ENCODE results near the gene PLPP6. TPM values are rescaled to one million over a fixed set of nuclear protein-coding genes. Genes with fewer than 3 reads are reported as not detected.

PLPP6 gene
- total RNA-seq, 1 experiment from 2014 or later = 1.8 TPM

- POLR2A ChIA-PET = no interaction called here
Observed at GRCh38 chr9:4620057-4620765, 41.9 kb upstream of the PLPP6 start.

GRCh38 chr9:4620881-4621555 is 41.1 kb upstream of the PLPP6 start:
- in situ Hi-C loops (cut with HindIII; ENCODE audit: low pct_unique_long_range_greater_than_20kb, low sequenced_read_pairs) = no loop called here
- POLR2A ChIA-PET = no interaction called here
- TF ChIP-seq TCF7L2 (IDR thresholded peaks at IDR 0.05; ENCODE audit: low read depth, low read length) = no peak
- TF ChIP-seq CTCF (IDR thresholded peaks at IDR 0.05) = no peak
- no peak for TF ChIP-seq REST (IDR thresholded peaks at IDR 0.05; ENCODE audit: insufficient read depth in 1 of 2, low read depth in 2 of 2, low read length in 1 of 2)
- TF ChIP-seq POLR2AphosphoS5 (IDR thresholded peaks at IDR 0.05; ENCODE audit: low read depth, low read length) = no peak

More at GRCh38 chr9:4620057-4620765, 41.9 kb upstream of the PLPP6 start:
- Histone ChIP-seq H3K4me3 (ENCODE audit: low read depth in 2 of 2, low read length in 2 of 2) (no peak overlapping the region), H3K9me3 (ENCODE audit: control insufficient read depth, insufficient read depth, low read depth, low read length) (no peaks in the 10 kb centered on the region), H3K36me3 (ENCODE audit: control insufficient read depth, insufficient read depth, low read length) (no peaks in the 10 kb centered on the region), H3K27me3 (ENCODE audit: control insufficient read depth, insufficient read depth, low read length) (no peaks in the 10 kb centered on the region), H3K27ac (ENCODE audit: low read length) (no peak overlapping the region), H3K4me1 (ENCODE audit: control insufficient read depth, insufficient read depth, low read length) (no peaks in the 10 kb centered on the region)
- CTCF ChIA-PET = no interaction called here
- in situ Hi-C loops (cut with HindIII; ENCODE audit: low pct_unique_long_range_greater_than_20kb, low sequenced_read_pairs) = no loop called here
- intact Hi-C loops (cut with micrococcal nuclease; ENCODE audit: unreplicated experiment) = no loop called here
- ATAC-seq (no peak), DNase-seq (ENCODE audit: low read depth, low spot score) (no peak)
- no TSS peak for BruUV-seq (replicated peaks)
- TF ChIP-seq POLR2AphosphoS5 (IDR thresholded peaks at IDR 0.05; ENCODE audit: low read depth, low read length) (no peak), TCF7L2 (IDR thresholded peaks at IDR 0.05; ENCODE audit: low read depth, low read length) (no peak), CTCF (IDR thresholded peaks at IDR 0.05) (no peak), SIN3A (IDR thresholded peaks at IDR 0.05; ENCODE audit: borderline replicate concordance, insufficient read depth, low read depth, low read length) (no peak), REST (IDR thresholded peaks at IDR 0.05; ENCODE audit: insufficient read depth in 1 of 2, low read depth in 2 of 2, low read length in 1 of 2) (no peak)

More at GRCh38 chr9:4620881-4621555, 41.1 kb upstream of the PLPP6 start:
- no peak for ATAC-seq
- Histone ChIP-seq H3K4me1 (ENCODE audit: control insufficient read depth, insufficient read depth, low read length) (no peaks in the 10 kb centered on the region), H3K4me3 (ENCODE audit: low read depth in 2 of 2, low read length in 2 of 2) (no peak overlapping the region), H3K9me3 (ENCODE audit: control insufficient read depth, insufficient read depth, low read depth, low read length) (no peaks in the 10 kb centered on the region), H3K27ac (ENCODE audit: low read length) (no peak overlapping the region), H3K36me3 (ENCODE audit: control insufficient read depth, insufficient read depth, low read length) (no peaks in the 10 kb centered on the region), H3K27me3 (ENCODE audit: control insufficient read depth, insufficient read depth, low read length) (no peaks in the 10 kb centered on the region)
- BruUV-seq (replicated peaks) = no TSS peak
- intact Hi-C loops (cut with micrococcal nuclease; ENCODE audit: unreplicated experiment) = no loop called here
- CTCF ChIA-PET = no interaction called here
- DNase-seq (ENCODE audit: low read depth, low spot score) = no peak
